Mucosa of descending colon (tissue), 3 donors: ENCODE results near the gene PRKCE. TPM values are rescaled to one million over a fixed set of nuclear protein-coding genes. Genes with fewer than 3 reads are reported as not detected.

Experiments
- ATAC-seq: fragments of 200-7000 bp; cut with Tn5 transposase; one replicate; pipeline ENCODE4 v1.9.1; 2020; ENCODE audit warnings: mild to moderate bottlenecking, moderate library complexity
- DNase-seq, 3 donors: peaks; one replicate each; pipeline ENCODE4 v3.0.0-alpha.2; 2020
- H3K36me3 ChIP-seq: fragments of 200-600 bp; one replicate; pipeline ENCODE4 v1.8.0; 2021; ENCODE audit warnings: low read depth, mild to moderate bottlenecking
- H3K4me1 ChIP-seq: fragments of 200-600 bp; one replicate; pipeline ENCODE4 v1.8.0; 2021; ENCODE audit warnings: low read depth, mild to moderate bottlenecking
- H3K4me3 ChIP-seq: fragments of 200-600 bp; one replicate; pipeline ENCODE4 v1.8.0; 2021; ENCODE audit warnings: mild to moderate bottlenecking
- H3K9me3 ChIP-seq: fragments of 200-600 bp; one replicate; pipeline ENCODE4 v1.8.0; 2021; ENCODE audit warnings: mild to moderate bottlenecking
- CTCF ChIP-seq: fragments of 200-600 bp; IDR thresholded peaks from one replicate; pipeline ENCODE4 v1.8.0; 2022; ENCODE audit warnings: antibody characterized with exemption, mild to moderate bottlenecking
- intact Hi-C, 2 donors: fragments of 100-400 bp; cut with DNase I in 1 of 2; cut with micrococcal nuclease in 1 of 2; formaldehyde crosslinking; loops; one replicate each; pipeline versions ENCODE4 v1.11.0 to v1.11.1; 2022; cut with DNase I, micrococcal nuclease
- total RNA-seq, 3 donors: library from RNA; stranded (reverse); fragmentation: NEBNext Ultra II Directional in 2 of 3; extraction: Animal tissue kit (Norgen Biotek cat#: 25700) in 2 of 3; gene quantifications; one replicate each; pipeline versions ENCODE4 v1.2.1 to v1.2.4, GENCODE V29; 2021 to 2023
- donor health status: DM: no; HTN: no; CAD: no; lungs with moderate emphysema.
- donor health status: DM: no; HTN: no; CAD: no.
- donor health status: DM: no; HTN: yes; CAD: no.

PRKCE gene
- total RNA-seq, 3 donors from 2014 or later, result 24.5 to 52.0 (median 32.7) TPM

GRCh38 chr2:46157072-46157965 is 505.8 kb downstream of the PRKCE start:
- intact Hi-C loops, result no loop called here
- TF ChIP-seq CTCF, result no peak
- ATAC-seq, result no peak
- no peak for DNase-seq
- Histone ChIP-seq H3K36me3 (no peaks in the 10 kb centered on the region), H3K4me1 (no peaks in the 10 kb centered on the region), H3K9me3 (no peaks in the 10 kb centered on the region), H3K4me3 (no peak overlapping the region)

- no peak for TF ChIP-seq CTCF
- Histone ChIP-seq H3K4me1 (no peaks in the 10 kb centered on the region), H3K9me3 (no peaks in the 10 kb centered on the region), H3K36me3 (no peaks in the 10 kb centered on the region), H3K4me3 (no peak overlapping the region)
- ATAC-seq (no peak), DNase-seq (no peak)
- intact Hi-C loops, result no loop called here
Observed at GRCh38 chr2:46157966-46158310, 506.5 kb downstream of the PRKCE start.

GRCh38 chr2:46158661-46159060 is 507.2 kb downstream of the PRKCE start:
- no peak for DNase-seq
- ATAC-seq, result peak; percentile 61
- H3K9me3 ChIP-seq, result no peaks in the 10 kb centered on the region
- TF ChIP-seq CTCF, result no peak
- H3K4me3 ChIP-seq, result no peak overlapping the region
- no peaks in the 10 kb centered on the region for H3K36me3 ChIP-seq
- peaks cover under 1% of the 10 kb centered on the region for H3K4me1 ChIP-seq
- intact Hi-C loops, result no loop called here

- TF ChIP-seq CTCF, result no peak
- ATAC-seq, result no peak
Observed at GRCh38 chr2:46160326-46160725, 508.9 kb downstream of the PRKCE start.

GRCh38 chr2:46161315-46161714 is 509.8 kb downstream of the PRKCE start:
- ATAC-seq (no peak), DNase-seq (no peak)
- Histone ChIP-seq H3K4me1 (peaks cover 13% of the 10 kb centered on the region), H3K9me3 (no peaks in the 10 kb centered on the region), H3K4me3 (no peak overlapping the region), H3K36me3 (no peaks in the 10 kb centered on the region)
- no peak for TF ChIP-seq CTCF
- intact Hi-C loops, result no loop called here

More at GRCh38 chr2:46160326-46160725, 508.9 kb downstream of the PRKCE start:
- Histone ChIP-seq H3K4me3 (no peak overlapping the region), H3K4me1 (peaks cover 13% of the 10 kb centered on the region), H3K9me3 (no peaks in the 10 kb centered on the region), H3K36me3 (no peaks in the 10 kb centered on the region)
- intact Hi-C loops, result no loop called here
- DNase-seq, result no peak
